HepG2 (cell line): ENCODE results near the gene CLASRP. TPM values are rescaled to one million over a fixed set of nuclear protein-coding genes. Genes with fewer than 3 reads are reported as not detected.

Experiments used
- CREB1 ChIP-seq, 2 experiments: fragments of 450-650 bp in 1 of 2; IDR thresholded peaks; 2 replicates each; pipeline ENCODE4 v1.6.1; 2016 to 2017; ENCODE audit warnings: control low read depth in 1 of 2, mild to moderate bottlenecking in 1 of 2, missing compliant biosample characterization in 1 of 2, missing genetic modification characterization in 1 of 2
- DR1 ChIP-seq: sonication (generic); formaldehyde crosslinking; IDR thresholded peaks from 2 replicates; pipeline ENCODE4 v1.8.0; 2021; ENCODE audit warnings: mild to moderate bottlenecking, missing genetic modification reagents, inconsistent platforms
- EP300 ChIP-seq, 3 experiments: sonication (generic) in 1 of 3; formaldehyde crosslinking in 1 of 3; IDR thresholded peaks; 2 replicates each; pipeline versions ENCODE4 v1.5.1 to v1.6.1; 2011 to 2020; ENCODE audit warnings: low read depth in 2 of 3, low read length in 2 of 3, borderline replicate concordance in 1 of 3, improper control_type of control experiment in 1 of 3, mild to moderate bottlenecking in 1 of 3, missing genetic modification reagents in 1 of 3, moderate library complexity in 1 of 3
- FOXA3 ChIP-seq: IDR thresholded peaks from 2 replicates; pipeline ENCODE4 v1.6.1; 2016; ENCODE audit warnings: missing genetic modification reagents, missing compliant biosample characterization
- HCFC1 ChIP-seq: fragments of 150-350 bp; IDR thresholded peaks from 2 replicates; pipeline ENCODE4 v1.6.1; 2014; ENCODE audit warnings: low read depth, low read length
- KAT8 ChIP-seq: IDR thresholded peaks from 2 replicates; pipeline ENCODE4 v1.6.1; 2016; ENCODE audit warnings: missing genetic modification reagents, missing compliant biosample characterization
- NFKB2 ChIP-seq: sonication (generic); formaldehyde crosslinking; IDR thresholded peaks from 2 replicates; pipeline ENCODE4 v1.4.0; 2020; ENCODE audit warnings: missing genetic modification reagents, borderline replicate concordance
- NR2F2 ChIP-seq: IDR thresholded peaks from 2 replicates; pipeline ENCODE4 v1.6.1; 2012; ENCODE audit warnings: low read depth, inconsistent platforms, borderline replicate concordance
- NR3C1 ChIP-seq: sonication (generic); formaldehyde crosslinking; IDR thresholded peaks from 2 replicates; pipeline ENCODE4 v1.4.0; 2020; ENCODE audit warnings: missing genetic modification reagents
- POLR2AphosphoS2 ChIP-seq: IDR thresholded peaks from 2 replicates; pipeline ENCODE4 v1.6.1; 2011; ENCODE audit warnings: low read depth, low read length, improper control_type of control experiment
- RXRB ChIP-seq: IDR thresholded peaks from 2 replicates; pipeline ENCODE4 v1.6.1; 2016; ENCODE audit warnings: borderline replicate concordance, missing genetic modification reagents, missing compliant biosample characterization
- ZBTB21 ChIP-seq: sonication (generic); formaldehyde crosslinking; IDR thresholded peaks from 2 replicates; pipeline ENCODE4 v1.4.0; 2020; ENCODE audit warnings: missing genetic modification reagents
- ZNF282 ChIP-seq: fragments of 450-650 bp; IDR thresholded peaks from 2 replicates; pipeline ENCODE4 v1.6.1; 2018; ENCODE audit not compliant: partially characterized antibody
- ZNF510 ChIP-seq: sonication (generic); formaldehyde crosslinking; IDR thresholded peaks from 2 replicates; pipeline ENCODE4 v1.4.0; 2020; ENCODE audit warnings: low read depth, mild to moderate bottlenecking, missing genetic modification reagents
- ZNF530 ChIP-seq: sonication (generic); formaldehyde crosslinking; IDR thresholded peaks from 2 replicates; pipeline ENCODE4 v1.5.0; 2020; ENCODE audit warnings: low read depth, mild to moderate bottlenecking, missing genetic modification reagents
- ZNF619 ChIP-seq: sonication (generic); formaldehyde crosslinking; IDR thresholded peaks from 2 replicates; pipeline ENCODE4 v1.4.0; 2020; ENCODE audit warnings: mild to moderate bottlenecking, missing genetic modification reagents
- polyA plus RNA-seq, 8 experiments: library from polyadenylated mRNA; depleted of rRNA in 3 of 8; stranded (reverse) in 7 of 8; unstranded in 1 of 8; fragments of >200 nt; fragmentation: Illumina TruSeq in 4 of 8; extraction: Trizol in 4 of 8; gene quantifications; 2 replicates each; pipeline versions ENCODE4 v1.2.1 to v1.2.3, GENCODE V29; 2011 to 2016; ENCODE audit warnings: low read depth in 4 of 8, missing spikeins in 1 of 8, mixed read lengths in 1 of 8; ENCODE audit not compliant: insufficient read depth in 1 of 8
- total RNA-seq, 5 experiments: library from RNA; depleted of rRNA; stranded (reverse); fragments of >200 nt; fragmentation: Illumina TruSeq; extraction: Trizol; gene quantifications; 2 replicates each; pipeline ENCODE4 v1.2.3, GENCODE V29; 2016; ENCODE audit warnings: low read depth in 1 of 5
- TF ChIP-seq, protein P1 (sequence below): fragments of 450-650 bp; IDR thresholded peaks from 2 replicates; pipeline ENCODE4 v1.6.1; 2017
- TF ChIP-seq, protein P2 (sequence below): IDR thresholded peaks from 2 replicates; pipeline ENCODE4 v1.6.1; 2016; ENCODE audit warnings: low read depth, control low read depth
- TF ChIP-seq, protein P3 (sequence below): sonication (generic); formaldehyde crosslinking; IDR thresholded peaks from 2 replicates; pipeline ENCODE4 v1.8.0; 2022; ENCODE audit warnings: low read depth, missing genetic modification reagents
- TF ChIP-seq, protein P4 (sequence below): IDR thresholded peaks from 2 replicates; pipeline ENCODE4 v1.6.1; 2016
- TF ChIP-seq, protein P5 (sequence below): sonication (generic); formaldehyde crosslinking; IDR thresholded peaks from 2 replicates; pipeline ENCODE4 v1.5.1; 2020; ENCODE audit warnings: missing genetic modification reagents, mild to moderate bottlenecking, borderline replicate concordance

Gene CLASRP
- total and polyA plus RNA-seq, 2 of the 13 experiments (the other 11 are each of a cell fraction or from before 2014, with no cell fraction given) = 32.0 to 51.4 TPM

GRCh38 chr19:45097776-45098520 lies 59.1 kb downstream of the CLASRP start (continued):
- TF ChIP-seq, protein P1, sequence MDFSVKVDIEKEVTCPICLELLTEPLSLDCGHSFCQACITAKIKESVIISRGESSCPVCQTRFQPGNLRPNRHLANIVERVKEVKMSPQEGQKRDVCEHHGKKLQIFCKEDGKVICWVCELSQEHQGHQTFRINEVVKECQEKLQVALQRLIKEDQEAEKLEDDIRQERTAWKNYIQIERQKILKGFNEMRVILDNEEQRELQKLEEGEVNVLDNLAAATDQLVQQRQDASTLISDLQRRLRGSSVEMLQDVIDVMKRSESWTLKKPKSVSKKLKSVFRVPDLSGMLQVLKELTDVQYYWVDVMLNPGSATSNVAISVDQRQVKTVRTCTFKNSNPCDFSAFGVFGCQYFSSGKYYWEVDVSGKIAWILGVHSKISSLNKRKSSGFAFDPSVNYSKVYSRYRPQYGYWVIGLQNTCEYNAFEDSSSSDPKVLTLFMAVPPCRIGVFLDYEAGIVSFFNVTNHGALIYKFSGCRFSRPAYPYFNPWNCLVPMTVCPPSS = no peak
- TF ChIP-seq HCFC1 (no peak), NR3C1 (no peak), EP300 (IDR thresholded peaks at IDR 0.05; ENCODE audit: low read depth in 2 of 2, low read length in 2 of 2) (peak in 1 of 2 experiments; percentile 34; a peak in 1 of 4 replicates), EP300 (CRISPR knock-in tag; IDR thresholded peaks at IDR 0.05; ENCODE audit: borderline replicate concordance) (no peak), FOXA3 (CRISPR knock-in tag) (peak; percentile 40; the same call in 1 of the 2 replicates), KAT8 (CRISPR knock-in tag) (no peak), DR1 (0 out of 2 replicates have a peak, but pooled peaks have one; percentile 49), ZNF510 (CRISPR knock-in tag) (no peak), POLR2AphosphoS2 (no peak), ZNF619 (CRISPR knock-in tag) (no peak), ZNF530 (CRISPR knock-in tag) (no peak), RXRB (CRISPR knock-in tag) (peak; percentile 33; the same call in 1 of the 2 replicates), ZNF282 (no peak), CREB1 (IDR thresholded peaks at IDR 0.05) (no peak; the same call in 1 of the 2 replicates), CREB1 (CRISPR knock-in tag; IDR thresholded peaks at IDR 0.05) (no peak), NR2F2 (no peak), NFKB2 (CRISPR knock-in tag) (peak; percentile 68; the same call in 1 of the 2 replicates), ZBTB21 (CRISPR knock-in tag) (no peak)
- TF ChIP-seq, protein P2, sequence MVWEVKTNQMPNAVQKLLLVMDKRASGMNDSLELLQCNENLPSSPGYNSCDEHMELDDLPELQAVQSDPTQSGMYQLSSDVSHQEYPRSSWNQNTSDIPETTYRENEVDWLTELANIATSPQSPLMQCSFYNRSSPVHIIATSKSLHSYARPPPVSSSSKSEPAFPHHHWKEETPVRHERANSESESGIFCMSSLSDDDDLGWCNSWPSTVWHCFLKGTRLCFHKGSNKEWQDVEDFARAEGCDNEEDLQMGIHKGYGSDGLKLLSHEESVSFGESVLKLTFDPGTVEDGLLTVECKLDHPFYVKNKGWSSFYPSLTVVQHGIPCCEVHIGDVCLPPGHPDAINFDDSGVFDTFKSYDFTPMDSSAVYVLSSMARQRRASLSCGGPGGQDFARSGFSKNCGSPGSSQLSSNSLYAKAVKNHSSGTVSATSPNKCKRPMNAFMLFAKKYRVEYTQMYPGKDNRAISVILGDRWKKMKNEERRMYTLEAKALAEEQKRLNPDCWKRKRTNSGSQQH (CRISPR knock-in tag) = no peak
- TF ChIP-seq, protein P3, sequence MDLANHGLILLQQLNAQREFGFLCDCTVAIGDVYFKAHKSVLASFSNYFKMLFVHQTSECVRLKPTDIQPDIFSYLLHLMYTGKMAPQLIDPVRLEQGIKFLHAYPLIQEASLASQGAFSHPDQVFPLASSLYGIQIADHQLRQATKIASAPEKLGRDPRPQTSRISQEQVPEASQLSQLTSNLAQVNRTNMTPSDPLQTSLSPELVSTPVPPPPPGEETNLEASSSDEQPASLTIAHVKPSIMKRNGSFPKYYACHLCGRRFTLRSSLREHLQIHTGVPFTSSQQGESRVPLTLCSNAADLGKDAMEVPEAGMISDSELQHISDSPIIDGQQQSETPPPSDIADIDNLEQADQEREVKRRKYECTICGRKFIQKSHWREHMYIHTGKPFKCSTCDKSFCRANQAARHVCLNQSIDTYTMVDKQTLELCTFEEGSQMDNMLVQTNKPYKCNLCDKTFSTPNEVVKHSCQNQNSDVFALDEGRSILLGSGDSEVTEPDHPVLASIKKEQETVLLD (CRISPR knock-in tag) = peak; percentile 48; the same call in 1 of the 2 replicates
- TF ChIP-seq, protein P4, sequence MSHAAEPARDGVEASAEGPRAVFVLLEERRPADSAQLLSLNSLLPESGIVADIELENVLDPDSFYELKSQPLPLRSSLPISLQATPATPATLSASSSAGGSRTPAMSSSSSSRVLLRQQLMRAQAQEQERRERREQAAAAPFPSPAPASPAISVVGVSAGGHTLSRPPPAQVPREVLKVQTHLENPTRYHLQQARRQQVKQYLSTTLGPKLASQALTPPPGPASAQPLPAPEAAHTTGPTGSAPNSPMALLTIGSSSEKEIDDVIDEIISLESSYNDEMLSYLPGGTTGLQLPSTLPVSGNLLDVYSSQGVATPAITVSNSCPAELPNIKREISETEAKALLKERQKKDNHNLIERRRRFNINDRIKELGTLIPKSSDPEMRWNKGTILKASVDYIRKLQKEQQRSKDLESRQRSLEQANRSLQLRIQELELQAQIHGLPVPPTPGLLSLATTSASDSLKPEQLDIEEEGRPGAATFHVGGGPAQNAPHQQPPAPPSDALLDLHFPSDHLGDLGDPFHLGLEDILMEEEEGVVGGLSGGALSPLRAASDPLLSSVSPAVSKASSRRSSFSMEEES (CRISPR knock-in tag) = peak; percentile 90
- TF ChIP-seq, protein P5, sequence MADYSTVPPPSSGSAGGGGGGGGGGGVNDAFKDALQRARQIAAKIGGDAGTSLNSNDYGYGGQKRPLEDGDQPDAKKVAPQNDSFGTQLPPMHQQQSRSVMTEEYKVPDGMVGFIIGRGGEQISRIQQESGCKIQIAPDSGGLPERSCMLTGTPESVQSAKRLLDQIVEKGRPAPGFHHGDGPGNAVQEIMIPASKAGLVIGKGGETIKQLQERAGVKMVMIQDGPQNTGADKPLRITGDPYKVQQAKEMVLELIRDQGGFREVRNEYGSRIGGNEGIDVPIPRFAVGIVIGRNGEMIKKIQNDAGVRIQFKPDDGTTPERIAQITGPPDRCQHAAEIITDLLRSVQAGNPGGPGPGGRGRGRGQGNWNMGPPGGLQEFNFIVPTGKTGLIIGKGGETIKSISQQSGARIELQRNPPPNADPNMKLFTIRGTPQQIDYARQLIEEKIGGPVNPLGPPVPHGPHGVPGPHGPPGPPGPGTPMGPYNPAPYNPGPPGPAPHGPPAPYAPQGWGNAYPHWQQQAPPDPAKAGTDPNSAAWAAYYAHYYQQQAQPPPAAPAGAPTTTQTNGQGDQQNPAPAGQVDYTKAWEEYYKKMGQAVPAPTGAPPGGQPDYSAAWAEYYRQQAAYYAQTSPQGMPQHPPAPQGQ (CRISPR knock-in tag) = no peak
